ENCODE measurements around the gene CCDC171.

- no peak for TF ChIP-seq EZH2 (IDR thresholded peaks at IDR 0.05)
- no peak for TF ChIP-seq POLR2AphosphoS5 (IDR thresholded peaks at IDR 0.05; ENCODE audit: borderline replicate concordance, low read depth, low read length)
- no peak for TF ChIP-seq FOXP2 (optimal IDR thresholded peaks at IDR 0.05; ENCODE audit: control extremely low read depth, extremely low read length, insufficient read depth)
Observed at GRCh38 chr9:15635752-15636151, 82.9 kb downstream of the CCDC171 start.

Data from SK-N-MC (cell line).